Endothelial cell (in vitro differentiated cells): ENCODE measurements around the gene ACSM2B. TPM values are rescaled to one million over a fixed set of nuclear protein-coding genes. Genes with fewer than 3 reads are reported as not detected.
"Not testable (repeated sequence)": the region's sequence is repeated elsewhere in the genome, so short reads cannot be mapped to it uniquely, and the experiment has no call there.

Experiments used
- DNase-seq: peaks from one replicate; pipeline ENCODE4 v3.0.0; 2021; ENCODE audit warnings: low spot score
- H3K27ac Mint-ChIP-seq: one replicate; pipeline ENCODE4 v1.8.0; 2021; ENCODE audit warnings: mixed read lengths, inconsistent platforms; ENCODE audit not compliant: unreplicated experiment
- H3K27me3 Mint-ChIP-seq: one replicate; pipeline ENCODE4 v1.8.0; 2021; ENCODE audit warnings: mild to moderate bottlenecking, moderate library complexity, mixed read lengths, inconsistent platforms; ENCODE audit not compliant: unreplicated experiment
- H3K36me3 Mint-ChIP-seq: one replicate; pipeline ENCODE4 v1.8.0; 2021; ENCODE audit warnings: mild to moderate bottlenecking, low read depth, mixed read lengths, inconsistent platforms; ENCODE audit not compliant: unreplicated experiment
- H3K4me1 Mint-ChIP-seq: one replicate; pipeline ENCODE4 v1.8.0; 2021; ENCODE audit warnings: mild to moderate bottlenecking, mixed read lengths, inconsistent platforms; ENCODE audit not compliant: unreplicated experiment
- H3K4me3 Mint-ChIP-seq: one replicate; pipeline ENCODE4 v1.8.0; 2021; ENCODE audit warnings: mild to moderate bottlenecking, mixed read lengths, inconsistent platforms; ENCODE audit not compliant: unreplicated experiment
- H3K9me3 Mint-ChIP-seq: one replicate; pipeline ENCODE4 v1.8.0; 2021; ENCODE audit warnings: mixed read lengths, inconsistent platforms; ENCODE audit not compliant: unreplicated experiment
- total RNA-seq: library from RNA; stranded (reverse); fragmentation: NEBNext Ultra II Directional; extraction: Animal tissue kit (Norgen Biotek cat#: 25700); gene quantifications from one replicate; pipeline ENCODE4 v1.2.1, GENCODE V29; 2021; ENCODE audit not compliant: unreplicated experiment
- TF ChIP-seq, protein P1 (sequence below): fragments of 200-600 bp; sonication (generic); IDR thresholded peaks from one replicate; pipeline ENCODE4 v1.5.0; 2021; ENCODE audit warnings: antibody characterized with exemption; ENCODE audit not compliant: unreplicated experiment

ACSM2B gene
- total RNA-seq, 1 donor from 2014 or later = not detected

DNA sequence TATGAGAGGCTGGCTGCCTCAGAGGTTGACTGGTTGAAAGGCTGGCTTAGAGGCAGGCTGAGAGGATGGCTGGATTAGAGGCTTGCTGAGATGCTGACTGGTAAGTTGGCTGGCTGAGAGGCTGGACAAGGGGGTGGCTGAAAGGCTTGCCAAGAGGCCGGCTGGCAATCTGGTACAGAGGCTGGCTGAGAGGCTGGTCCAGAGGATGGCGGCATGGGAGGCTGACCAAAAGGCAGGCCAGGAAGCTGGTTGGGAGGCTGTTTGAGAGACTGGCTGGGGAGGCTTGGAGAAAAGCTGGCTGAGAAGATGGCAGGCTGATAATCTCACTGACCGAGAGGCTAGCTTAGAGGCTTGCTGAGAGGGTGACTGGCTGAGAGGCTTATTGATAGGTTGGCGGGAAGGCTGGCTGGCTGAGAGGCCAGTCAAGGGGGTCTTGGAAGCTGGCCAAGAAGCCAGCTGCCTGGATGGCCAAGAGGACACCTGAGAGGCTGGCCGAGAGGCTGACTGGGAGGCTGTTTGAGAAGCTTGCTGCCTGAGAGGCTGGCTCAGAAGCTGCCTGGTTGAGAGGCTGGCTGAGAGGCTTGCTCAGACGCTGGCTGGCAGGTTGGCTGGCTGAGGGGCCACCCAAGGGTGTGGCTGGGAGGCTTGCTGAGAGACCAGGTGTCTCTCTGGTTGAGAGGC is 34.2 kb upstream of the ACSM2B start:
- Mint-ChIP-seq H3K36me3 (peaks cover 3% of the 10 kb centered on the region), H3K9me3 (no peaks in the 10 kb centered on the region), H3K4me3 (no peak overlapping the region), H3K4me1 (no peaks in the 10 kb centered on the region), H3K27me3 (peaks cover 17% of the 10 kb centered on the region), H3K27ac (no peak overlapping the region)
- DNase-seq = no peak
- TF ChIP-seq, protein P1, sequence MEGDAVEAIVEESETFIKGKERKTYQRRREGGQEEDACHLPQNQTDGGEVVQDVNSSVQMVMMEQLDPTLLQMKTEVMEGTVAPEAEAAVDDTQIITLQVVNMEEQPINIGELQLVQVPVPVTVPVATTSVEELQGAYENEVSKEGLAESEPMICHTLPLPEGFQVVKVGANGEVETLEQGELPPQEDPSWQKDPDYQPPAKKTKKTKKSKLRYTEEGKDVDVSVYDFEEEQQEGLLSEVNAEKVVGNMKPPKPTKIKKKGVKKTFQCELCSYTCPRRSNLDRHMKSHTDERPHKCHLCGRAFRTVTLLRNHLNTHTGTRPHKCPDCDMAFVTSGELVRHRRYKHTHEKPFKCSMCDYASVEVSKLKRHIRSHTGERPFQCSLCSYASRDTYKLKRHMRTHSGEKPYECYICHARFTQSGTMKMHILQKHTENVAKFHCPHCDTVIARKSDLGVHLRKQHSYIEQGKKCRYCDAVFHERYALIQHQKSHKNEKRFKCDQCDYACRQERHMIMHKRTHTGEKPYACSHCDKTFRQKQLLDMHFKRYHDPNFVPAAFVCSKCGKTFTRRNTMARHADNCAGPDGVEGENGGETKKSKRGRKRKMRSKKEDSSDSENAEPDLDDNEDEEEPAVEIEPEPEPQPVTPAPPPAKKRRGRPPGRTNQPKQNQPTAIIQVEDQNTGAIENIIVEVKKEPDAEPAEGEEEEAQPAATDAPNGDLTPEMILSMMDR = no peak

DNA sequence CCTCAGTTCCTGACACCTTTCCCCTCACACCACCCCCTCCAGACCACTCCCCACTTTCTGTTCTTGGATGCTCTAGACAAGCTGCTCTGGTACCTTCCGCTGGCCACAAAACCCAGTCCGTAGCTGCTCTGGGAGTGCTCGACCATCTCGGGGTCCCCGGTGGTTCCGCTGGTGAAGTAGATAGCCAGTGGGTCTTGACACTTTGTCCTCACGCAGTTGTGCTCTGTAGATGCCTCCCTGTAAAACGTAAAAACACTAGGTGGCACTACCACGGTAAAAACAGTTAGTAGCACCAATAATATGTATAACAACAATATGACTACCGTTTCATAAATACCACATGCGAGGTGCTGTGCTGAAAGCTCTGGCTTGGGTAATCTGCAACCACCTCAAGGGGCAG is 26.0 kb upstream of the ACSM2B start:
- H3K27ac Mint-ChIP-seq, H3K9me3 Mint-ChIP-seq, DNase-seq, H3K36me3 Mint-ChIP-seq, H3K4me1 Mint-ChIP-seq, H3K4me3 Mint-ChIP-seq, H3K27me3 Mint-ChIP-seq: not testable (repeated sequence)

DNA sequence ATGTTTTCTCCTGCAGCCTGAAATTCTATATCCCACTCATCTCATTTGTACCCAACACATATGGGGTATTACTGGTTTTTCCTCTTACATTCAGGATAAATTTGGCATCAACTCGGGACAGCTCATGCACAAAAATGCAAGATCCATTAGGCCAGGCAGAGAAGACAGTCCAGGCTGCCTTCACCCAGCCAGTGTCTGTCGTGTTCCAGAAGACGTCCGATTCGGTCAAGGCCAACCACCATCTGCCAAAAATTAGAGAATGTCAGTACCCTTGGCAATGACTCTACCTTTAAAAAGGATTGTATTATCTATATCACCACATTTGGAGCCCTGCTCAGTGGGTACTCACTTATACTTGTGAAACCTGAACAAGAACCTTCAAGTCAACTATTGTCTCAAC is 23.3 kb upstream of the ACSM2B start:
- H3K27me3 Mint-ChIP-seq, H3K4me3 Mint-ChIP-seq, H3K9me3 Mint-ChIP-seq, H3K4me1 Mint-ChIP-seq, DNase-seq, H3K36me3 Mint-ChIP-seq, H3K27ac Mint-ChIP-seq: not testable (repeated sequence)

DNA sequence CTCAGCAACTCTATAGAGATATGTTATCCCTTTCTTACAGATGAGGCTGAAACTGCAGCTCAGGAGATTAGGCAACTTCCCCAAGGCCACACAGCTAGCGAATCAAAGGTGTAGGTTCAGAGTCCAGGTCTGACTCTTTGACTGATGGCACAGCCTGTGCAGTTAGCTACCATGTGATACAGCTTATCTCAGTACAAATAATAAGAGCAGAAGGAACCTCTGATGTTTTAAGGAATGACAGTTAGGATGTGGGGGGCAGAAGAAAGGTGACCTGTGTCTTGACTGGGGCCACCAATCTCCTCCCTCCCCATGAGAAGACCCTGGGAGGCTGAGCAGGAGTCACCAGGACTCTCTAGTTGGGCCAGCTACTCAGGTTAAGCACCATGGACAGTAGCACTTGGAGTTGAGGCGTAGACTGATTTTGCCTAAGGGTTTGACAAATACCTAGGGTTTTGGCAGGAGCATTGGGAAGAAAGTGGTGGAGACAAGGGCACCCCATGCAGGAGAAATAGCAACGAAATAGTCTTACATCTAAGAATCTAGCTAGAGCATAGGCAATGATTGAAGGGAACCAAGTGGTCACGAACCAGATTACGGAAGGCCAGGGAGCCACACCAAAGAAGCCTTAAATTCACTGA is 22.8 kb upstream of the ACSM2B start:
- Mint-ChIP-seq H3K4me3 (no peak overlapping the region), H3K4me1 (no peaks in the 10 kb centered on the region), H3K27me3 (peaks cover 2% of the 10 kb centered on the region), H3K27ac (no peak overlapping the region), H3K9me3 (no peaks in the 10 kb centered on the region), H3K36me3 (no peaks in the 10 kb centered on the region)
- TF ChIP-seq, protein P1 = no peak
- DNase-seq = no peak

DNA sequence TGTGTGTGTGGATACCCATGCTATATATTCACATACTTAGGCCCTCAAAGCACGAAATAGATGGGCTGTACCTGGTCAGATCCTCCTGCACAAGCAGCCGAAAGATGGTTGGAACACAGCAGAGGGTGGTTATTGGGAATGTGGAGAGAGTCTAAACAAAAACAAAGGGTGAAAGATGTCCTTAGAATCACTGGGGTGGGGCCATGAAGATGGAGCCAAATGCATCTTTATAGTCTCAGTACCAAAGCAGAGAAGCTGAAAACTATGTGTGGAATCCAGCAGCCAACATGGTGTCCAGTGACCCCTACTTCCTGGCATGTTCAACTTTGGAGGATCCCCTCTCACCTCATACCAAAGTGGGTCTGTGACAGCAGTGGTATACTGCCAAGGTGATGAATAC is 19.5 kb upstream of the ACSM2B start:
- not testable (repeated sequence) for H3K4me3 Mint-ChIP-seq, H3K27me3 Mint-ChIP-seq, H3K9me3 Mint-ChIP-seq, H3K4me1 Mint-ChIP-seq, H3K27ac Mint-ChIP-seq, H3K36me3 Mint-ChIP-seq, DNase-seq

DNA sequence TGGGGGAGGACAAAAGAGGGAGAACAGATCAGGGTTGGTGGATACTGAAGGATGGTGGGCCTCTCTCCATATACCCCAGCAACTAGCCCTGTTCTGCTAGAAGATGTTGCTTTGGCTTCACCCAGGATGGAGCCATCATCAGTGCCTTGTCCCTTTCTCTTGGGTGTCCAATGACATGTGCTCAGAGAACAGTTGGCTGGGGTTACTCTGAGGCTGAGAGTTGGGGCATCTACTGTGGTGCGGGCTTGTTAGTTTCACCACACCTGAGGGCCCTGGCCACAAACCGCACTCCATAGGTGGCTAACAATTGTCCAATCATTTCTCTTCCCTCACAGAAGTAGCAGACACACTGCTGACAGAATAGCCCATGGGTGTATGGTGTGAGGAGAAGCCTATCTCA is 18.9 kb upstream of the ACSM2B start:
- not testable (repeated sequence) for H3K4me1 Mint-ChIP-seq, H3K27ac Mint-ChIP-seq, H3K27me3 Mint-ChIP-seq, H3K9me3 Mint-ChIP-seq, H3K36me3 Mint-ChIP-seq, H3K4me3 Mint-ChIP-seq, DNase-seq

DNA sequence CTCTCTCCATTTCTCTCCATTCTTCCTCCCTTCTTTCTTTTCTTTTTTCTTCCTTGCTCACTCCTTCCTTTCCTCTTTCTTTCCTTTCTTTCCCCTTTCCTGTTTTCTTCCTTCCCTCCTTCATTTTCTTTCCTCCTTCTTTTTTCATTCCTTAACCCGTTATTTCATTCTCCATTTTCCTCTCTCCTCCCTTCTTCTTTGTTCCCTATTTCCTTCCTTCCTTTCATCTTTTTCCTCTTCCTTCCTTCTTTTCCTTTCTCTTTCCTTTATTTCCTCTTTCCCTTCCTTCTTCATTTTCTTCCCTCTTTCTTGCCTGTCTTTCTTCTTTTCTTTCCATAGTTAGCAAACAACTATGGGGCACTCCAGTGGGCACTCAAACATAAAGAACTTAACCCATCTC is 16.6 kb upstream of the ACSM2B start:
- not testable (repeated sequence) for H3K9me3 Mint-ChIP-seq, H3K27ac Mint-ChIP-seq, H3K4me1 Mint-ChIP-seq, H3K4me3 Mint-ChIP-seq, DNase-seq, H3K36me3 Mint-ChIP-seq, H3K27me3 Mint-ChIP-seq

DNA sequence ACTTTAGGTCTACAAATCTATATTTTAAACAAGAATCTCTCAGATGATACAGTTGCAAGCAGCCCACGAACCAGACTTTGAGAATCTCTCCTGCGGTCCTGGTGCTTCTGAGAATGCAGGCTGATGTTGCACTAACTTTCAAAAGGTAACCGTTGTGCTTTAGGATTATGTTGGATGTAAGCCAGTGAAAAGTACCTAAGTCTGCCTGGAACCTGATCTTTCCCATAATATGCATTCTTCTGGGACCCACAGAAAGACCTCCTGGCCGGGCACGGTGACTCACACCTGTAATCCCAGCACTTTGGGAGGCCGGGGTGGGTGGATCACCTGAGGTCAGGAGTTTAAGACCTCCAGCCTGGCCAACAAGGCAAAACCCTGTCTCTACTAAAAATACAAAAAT is 13.3 kb upstream of the ACSM2B start:
- not testable (repeated sequence) for H3K27me3 Mint-ChIP-seq, H3K4me3 Mint-ChIP-seq, DNase-seq, H3K4me1 Mint-ChIP-seq, H3K27ac Mint-ChIP-seq, H3K36me3 Mint-ChIP-seq, H3K9me3 Mint-ChIP-seq

DNA sequence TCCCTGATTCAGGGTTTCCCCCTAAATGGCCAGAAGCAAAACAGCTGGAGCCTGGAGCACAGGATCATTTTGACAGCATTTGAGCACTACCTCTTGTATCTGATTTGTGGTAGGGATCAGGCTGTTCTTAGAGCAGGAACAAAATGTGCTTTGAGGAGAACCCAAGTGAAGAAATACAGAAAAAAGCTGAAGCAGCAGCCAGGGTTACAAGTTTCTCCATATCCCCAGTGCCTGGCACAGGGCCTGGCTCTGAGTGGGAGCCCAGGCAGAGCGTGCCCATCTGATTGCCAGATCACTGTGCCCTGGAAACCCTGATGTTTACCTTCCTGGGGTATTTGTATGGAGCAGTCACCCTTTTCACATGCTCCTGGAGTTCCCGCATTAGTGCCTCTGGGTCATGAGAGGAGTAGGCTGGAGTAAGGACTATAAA is 11.5 kb upstream of the ACSM2B start:
- H3K4me3 Mint-ChIP-seq, H3K9me3 Mint-ChIP-seq, H3K4me1 Mint-ChIP-seq, H3K36me3 Mint-ChIP-seq, H3K27me3 Mint-ChIP-seq, H3K27ac Mint-ChIP-seq, DNase-seq: not testable (repeated sequence)

DNA sequence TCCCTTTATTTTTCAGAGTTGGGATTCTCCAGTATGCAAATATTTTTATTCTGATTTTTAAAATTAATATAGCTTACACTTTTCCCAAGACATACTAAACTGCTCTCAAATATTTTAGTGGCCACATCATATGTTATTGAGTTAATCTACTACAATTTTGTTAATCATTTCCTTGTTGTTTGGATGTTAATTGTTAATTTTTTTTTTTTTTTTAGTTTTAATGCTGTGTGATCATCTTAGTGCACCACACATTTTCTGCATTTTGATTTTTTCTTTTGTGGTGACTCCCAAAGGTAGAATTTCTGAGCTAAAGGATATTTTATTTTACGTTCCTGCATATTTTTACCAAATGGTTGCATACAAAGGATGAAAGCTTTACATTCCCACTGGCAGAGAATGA is 10.5 kb upstream of the ACSM2B start:
- not testable (repeated sequence) for H3K36me3 Mint-ChIP-seq, H3K27me3 Mint-ChIP-seq, DNase-seq, H3K27ac Mint-ChIP-seq, H3K9me3 Mint-ChIP-seq, H3K4me1 Mint-ChIP-seq, H3K4me3 Mint-ChIP-seq
